Mesenchymal stem cell (in vitro differentiated cells and primary cell): Measurements from ENCODE around the gene PPME1.

Experiments
- DNase-seq: peaks from one replicate; pipeline ENCODE4 v3.0.0-alpha.2; 2013
- H2AFZ ChIP-seq: one replicate; pipeline ENCODE4 v1.6.1; 2013; ENCODE audit warnings: low read depth, mild to moderate bottlenecking, control low read depth, inconsistent platforms, low read length, moderate library complexity
- H2AK5ac ChIP-seq: 2 replicates; pipeline ENCODE4 v1.6.1; 2013; ENCODE audit warnings: low read length, moderate library complexity, mild to moderate bottlenecking, inconsistent platforms; ENCODE audit not compliant: severe bottlenecking
- H2BK120ac ChIP-seq: one replicate; pipeline ENCODE4 v1.6.1; 2013; ENCODE audit warnings: low read depth, mild to moderate bottlenecking, inconsistent platforms, low read length, moderate library complexity
- H2BK12ac ChIP-seq, 2 experiments: one replicate each; pipeline ENCODE4 v1.6.1; 2013; ENCODE audit warnings: inconsistent platforms in 2 of 2, low read length in 2 of 2, mild to moderate bottlenecking in 2 of 2, moderate library complexity in 2 of 2, control low read depth in 1 of 2
- H2BK15ac ChIP-seq: one replicate; pipeline ENCODE4 v1.6.1; 2013; ENCODE audit warnings: mild to moderate bottlenecking, low read depth, inconsistent platforms; ENCODE audit not compliant: poor library complexity, severe bottlenecking
- H2BK5ac ChIP-seq: 2 replicates; pipeline ENCODE4 v1.6.1; 2013; ENCODE audit warnings: low read depth, mild to moderate bottlenecking, low read length, control low read depth, inconsistent platforms; ENCODE audit not compliant: poor library complexity, severe bottlenecking
- H3K14ac ChIP-seq, 2 experiments: one replicate each; pipeline ENCODE4 v1.6.1; 2013; ENCODE audit warnings: inconsistent platforms in 2 of 2, low read length in 2 of 2, control low read depth in 1 of 2, mild to moderate bottlenecking in 1 of 2, moderate library complexity in 1 of 2
- H3K18ac ChIP-seq, 2 experiments: one replicate each; pipeline ENCODE4 v1.6.1; 2013; ENCODE audit warnings: inconsistent platforms in 2 of 2, low read length in 2 of 2, control low read depth in 1 of 2, low read depth in 1 of 2, mild to moderate bottlenecking in 1 of 2
- H3K23ac ChIP-seq, 2 experiments: one replicate each; pipeline ENCODE4 v1.6.1; 2013; ENCODE audit warnings: inconsistent platforms in 2 of 2, low read length in 2 of 2, mild to moderate bottlenecking in 2 of 2, moderate library complexity in 2 of 2, control low read depth in 1 of 2
- H3K27ac ChIP-seq: 2 replicates; pipeline ENCODE4 v1.5.1; 2013; ENCODE audit warnings: mild to moderate bottlenecking, moderate library complexity, low read length, control low read depth, inconsistent platforms; ENCODE audit not compliant: poor library complexity, severe bottlenecking
- H3K27me3 ChIP-seq, 2 experiments: 2 replicates each; pipeline versions ENCODE4 v1.6.1 to v1.7.0; 2013; ENCODE audit warnings: low read length in 2 of 2, mild to moderate bottlenecking in 2 of 2, moderate library complexity in 2 of 2, control low read depth in 1 of 2, inconsistent platforms in 1 of 2; ENCODE audit not compliant: control insufficient read depth in 1 of 2, insufficient read depth in 1 of 2
- H3K36me3 ChIP-seq, 2 experiments: 2 replicates each; pipeline versions ENCODE4 v1.6.1 to v1.7.0; 2013; ENCODE audit warnings: low read length in 2 of 2, control low read depth in 1 of 2, inconsistent platforms in 1 of 2, low read depth in 1 of 2, mild to moderate bottlenecking in 1 of 2; ENCODE audit not compliant: insufficient read depth in 2 of 2, control insufficient read depth in 1 of 2
- H3K4ac ChIP-seq, 2 experiments: one replicate each; pipeline ENCODE4 v1.6.1; 2013; ENCODE audit warnings: inconsistent platforms in 2 of 2, low read length in 2 of 2, mild to moderate bottlenecking in 2 of 2, moderate library complexity in 2 of 2, control low read depth in 1 of 2, low read depth in 1 of 2
- H3K4me1 ChIP-seq: 2 replicates; pipeline ENCODE4 v1.6.1; 2013; ENCODE audit warnings: low read depth, low read length, control low read depth; ENCODE audit not compliant: control insufficient read depth, insufficient read depth
- H3K4me2 ChIP-seq: 2 replicates; pipeline ENCODE4 v1.6.1; 2013; ENCODE audit warnings: low read length, mild to moderate bottlenecking, inconsistent platforms; ENCODE audit not compliant: poor library complexity, severe bottlenecking
- H3K4me3 ChIP-seq, 2 experiments: 2 replicates each; pipeline versions ENCODE4 v1.5.1 to v1.7.0; 2013; ENCODE audit warnings: low read length in 2 of 2, mild to moderate bottlenecking in 2 of 2, control low read depth in 1 of 2, low read depth in 1 of 2; ENCODE audit not compliant: insufficient read depth in 1 of 2
- H3K79me1 ChIP-seq: replicated peaks from 2 replicates; pipeline ENCODE4 v1.6.1; 2013; ENCODE audit warnings: mild to moderate bottlenecking, control low read depth, low read length, inconsistent platforms; ENCODE audit not compliant: poor library complexity, severe bottlenecking
- H3K9ac ChIP-seq: 2 replicates; pipeline ENCODE4 v1.7.0; 2013; ENCODE audit warnings: mild to moderate bottlenecking, low read length, moderate library complexity
- H3K9me3 ChIP-seq: 2 replicates; pipeline ENCODE4 v1.7.0; 2013; ENCODE audit warnings: mild to moderate bottlenecking, low read length; ENCODE audit not compliant: control insufficient read depth
- H4K8ac ChIP-seq: one replicate; pipeline ENCODE4 v1.6.1; 2013; ENCODE audit warnings: inconsistent platforms, mild to moderate bottlenecking, low read length, moderate library complexity
- H4K91ac ChIP-seq: one replicate; pipeline ENCODE4 v1.6.1; 2013; ENCODE audit warnings: mild to moderate bottlenecking, low read length, inconsistent platforms
- WGBS: methylation state at CpG from one replicate; pipeline ENCODE4 v1.1.7; 2013; ENCODE audit warnings: mixed read lengths; 5-methylcytosine and 5-hydroxymethylcytosine counted together

Gene PPME1

DNA sequence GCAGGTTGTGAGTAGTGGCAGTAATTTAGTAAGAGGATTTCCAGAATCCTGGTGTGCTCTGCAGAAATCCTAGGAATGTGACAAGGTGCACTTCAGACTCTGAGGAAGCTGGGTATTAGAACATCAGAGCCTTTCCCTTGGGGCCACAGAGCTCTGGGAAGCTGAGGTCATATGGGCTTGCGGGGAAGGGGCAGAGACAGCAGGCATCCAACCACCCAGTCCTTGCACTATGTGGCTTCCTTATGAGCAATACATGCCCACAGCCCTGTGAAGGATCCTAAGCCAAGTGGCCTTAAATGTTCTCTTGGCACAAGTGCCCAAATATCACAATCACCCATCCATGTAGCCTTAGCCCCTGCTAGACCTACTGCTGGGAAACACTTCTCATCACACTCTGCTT lies 94.2 kb downstream of the PPME1 start:
- no peak overlapping the region for H4K8ac ChIP-seq
- no peak overlapping the region for H3K4me3 ChIP-seq
- no peak overlapping the region for H3K9ac ChIP-seq
- H3K23ac ChIP-seq, result no peak overlapping the region
- H3K18ac ChIP-seq, result no peak overlapping the region
- WGBS, result 96% methylated on average over 1 of the region's 1 CpG
- no peak overlapping the region for H2BK5ac ChIP-seq
- H3K4me2 ChIP-seq, result no peak overlapping the region
- no peaks in the 10 kb centered on the region for H3K36me3 ChIP-seq
- H2AK5ac ChIP-seq, result no peak overlapping the region
- DNase-seq, result no peak
- H2BK120ac ChIP-seq, result no peak overlapping the region
- no peaks in the 10 kb centered on the region for H3K79me1 ChIP-seq
- H3K14ac ChIP-seq, result no peak overlapping the region
- no peaks in the 10 kb centered on the region for H3K27me3 ChIP-seq
- no peak overlapping the region for H2BK12ac ChIP-seq
- H2BK15ac ChIP-seq, result no peak overlapping the region
- no peaks in the 10 kb centered on the region for H3K9me3 ChIP-seq
- no peak overlapping the region for H2AFZ ChIP-seq
- no peak overlapping the region for H4K91ac ChIP-seq
- H3K27ac ChIP-seq, result no peak overlapping the region
- no peak overlapping the region for H3K4ac ChIP-seq
- peaks cover 2% of the 10 kb centered on the region for H3K4me1 ChIP-seq

GRCh38 chr11:74267014-74267413 lies 95.9 kb downstream of the PPME1 start:
- Histone ChIP-seq H3K4me3 (no peak overlapping the region), H3K36me3 (no peaks in the 10 kb centered on the region), H3K4ac (no peak overlapping the region), H3K9me3 (no peaks in the 10 kb centered on the region), H3K23ac (no peak overlapping the region), H2BK15ac (no peak overlapping the region), H3K27ac (no peak overlapping the region), H3K4me2 (no peak overlapping the region), H3K27me3 (no peaks in the 10 kb centered on the region), H4K8ac (no peak overlapping the region), H3K79me1 (no peaks in the 10 kb centered on the region), H2BK5ac (no peak overlapping the region), H2BK12ac (no peak overlapping the region), H3K14ac (no peak overlapping the region), H3K4me1 (peaks cover 2% of the 10 kb centered on the region), H2AFZ (no peak overlapping the region), H3K18ac (no peak overlapping the region), H4K91ac (no peak overlapping the region), H2BK120ac (no peak overlapping the region), H2AK5ac (no peak overlapping the region), H3K9ac (no peak overlapping the region)
- 86% methylated on average over 6 of the region's 6 CpGs for WGBS
- no peak for DNase-seq

DNA sequence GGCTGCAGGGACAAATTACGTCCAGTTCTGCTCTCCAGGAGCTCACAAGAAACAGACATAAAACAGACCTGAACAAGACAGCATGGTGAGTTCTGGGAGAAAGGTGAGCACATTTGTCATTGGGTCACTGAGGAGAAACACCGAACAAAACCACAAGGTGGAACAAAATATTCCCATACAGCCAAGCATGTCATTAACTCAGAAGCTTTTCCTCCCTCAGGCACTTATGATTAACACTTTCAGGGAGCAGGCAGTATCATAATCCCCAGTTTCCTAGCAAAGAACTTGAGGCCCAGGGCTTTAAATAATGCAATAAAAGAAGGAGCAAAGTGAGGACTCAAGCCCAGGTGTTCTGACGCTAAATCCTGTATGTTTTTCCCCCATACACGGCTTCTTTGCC lies 97.4 kb downstream of the PPME1 start:
- Histone ChIP-seq H3K4ac (no peak overlapping the region), H4K91ac (no peak overlapping the region), H2AK5ac (no peak overlapping the region), H3K4me2 (no peak overlapping the region), H3K27ac (no peak overlapping the region), H2BK5ac (no peak overlapping the region), H3K79me1 (no peaks in the 10 kb centered on the region), H3K9ac (no peak overlapping the region), H4K8ac (no peak overlapping the region), H3K14ac (no peak overlapping the region), H3K4me3 (no peak overlapping the region), H3K27me3 (no peaks in the 10 kb centered on the region), H2BK12ac (no peak overlapping the region), H3K18ac (no peak overlapping the region), H2AFZ (no peak overlapping the region), H2BK15ac (no peak overlapping the region), H3K9me3 (no peaks in the 10 kb centered on the region), H3K4me1 (peaks cover 2% of the 10 kb centered on the region), H2BK120ac (no peak overlapping the region), H3K36me3 (no peaks in the 10 kb centered on the region), H3K23ac (no peak overlapping the region)
- 98% methylated on average over 4 of the region's 4 CpGs for WGBS
- no peak for DNase-seq

- H3K14ac ChIP-seq, result no peak overlapping the region
- H3K9ac ChIP-seq, result no peak overlapping the region
- H3K4me1 ChIP-seq, result peaks cover 2% of the 10 kb centered on the region
- no peak overlapping the region for H2BK120ac ChIP-seq
- H2BK12ac ChIP-seq, result no peak overlapping the region
- H3K4me3 ChIP-seq, result no peak overlapping the region
- no peak overlapping the region for H3K4me2 ChIP-seq
- H3K18ac ChIP-seq, result no peak overlapping the region
- no peak overlapping the region for H4K8ac ChIP-seq
- no peaks in the 10 kb centered on the region for H3K9me3 ChIP-seq
- no peak overlapping the region for H2BK5ac ChIP-seq
- no peak overlapping the region for H4K91ac ChIP-seq
- WGBS, result 95% methylated on average over 10 of the region's 11 CpGs
- no peaks in the 10 kb centered on the region for H3K79me1 ChIP-seq
- DNase-seq, result no peak
- H3K27ac ChIP-seq, result no peak overlapping the region
- no peaks in the 10 kb centered on the region for H3K27me3 ChIP-seq
- H3K23ac ChIP-seq, result no peak overlapping the region
- H2AK5ac ChIP-seq, result no peak overlapping the region
- H3K36me3 ChIP-seq, result no peaks in the 10 kb centered on the region
- no peak overlapping the region for H2BK15ac ChIP-seq
- no peak overlapping the region for H2AFZ ChIP-seq
- H3K4ac ChIP-seq, result no peak overlapping the region
Measured at GRCh38 chr11:74269161-74269811, 98.2 kb downstream of the PPME1 start.
